HUDEP-2 (cell line): ENCODE data around the gene EPHA10.

Source experiments
- DNase-seq, 76 experiments: peaks; one replicate each; lab custom pipeline; 2025; ENCODE audit not compliant: unreplicated experiment in 76 of 76; lab: John Stamatoyannopoulos, UW

Gene EPHA10

GRCh38 chr1:37764888-37765441 is at the start of gene EPHA10:
TSS of gene EPHA10 (minus strand) at chr1:37765120. CDS start at chr1:37765066, 54 bp downstream.
- no peak for DNase-seq

DNA sequence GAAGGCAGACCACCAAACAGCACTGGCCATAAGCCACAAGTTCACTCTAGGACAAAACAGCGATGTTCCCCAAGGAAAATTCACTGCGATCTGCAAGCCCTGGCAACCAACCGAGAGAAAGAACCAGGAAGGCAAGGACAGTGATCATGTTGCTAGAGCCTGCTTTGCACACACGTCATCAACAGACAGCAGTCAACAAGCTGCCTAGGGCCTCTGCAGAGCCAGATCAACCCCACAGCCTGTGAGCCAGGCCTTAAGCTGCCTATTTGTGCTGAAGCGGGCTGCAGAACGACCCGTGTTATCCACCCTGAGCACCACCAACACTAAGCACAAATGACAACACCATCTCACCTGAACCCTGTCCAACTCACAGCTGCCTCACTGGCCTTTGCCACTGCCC is 49.3 kb upstream of the EPHA10 start:
- no peak for DNase-seq

DNA sequence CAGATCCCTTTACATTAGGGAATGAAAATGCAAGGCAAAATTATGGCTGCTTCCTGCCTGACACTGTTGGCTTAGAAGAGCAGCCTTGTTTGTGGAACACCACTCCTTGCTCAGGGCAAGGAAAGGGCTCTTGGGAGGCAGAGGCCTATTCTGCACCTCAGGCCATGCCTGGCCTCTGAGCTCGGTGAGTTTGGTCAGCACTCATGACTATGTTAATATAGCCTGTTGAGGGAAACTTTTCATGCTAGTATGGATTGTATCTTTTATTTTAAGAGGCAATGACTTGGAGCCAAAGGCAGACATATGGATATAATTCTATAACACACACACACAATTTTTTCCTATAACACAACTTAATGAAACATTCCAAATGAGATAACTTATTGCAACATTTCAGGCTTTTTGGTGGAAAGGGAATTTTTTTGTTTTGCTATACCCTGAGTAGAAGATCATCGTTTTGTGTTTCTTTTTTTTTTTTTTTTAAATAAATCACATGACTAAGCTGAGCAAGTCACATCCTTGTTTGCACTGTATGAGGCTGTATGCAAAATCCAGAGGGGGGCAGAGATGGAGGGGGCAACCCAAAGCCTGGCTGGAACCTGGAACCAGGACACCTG is 48.7 kb upstream of the EPHA10 start:
- no peak for DNase-seq

DNA sequence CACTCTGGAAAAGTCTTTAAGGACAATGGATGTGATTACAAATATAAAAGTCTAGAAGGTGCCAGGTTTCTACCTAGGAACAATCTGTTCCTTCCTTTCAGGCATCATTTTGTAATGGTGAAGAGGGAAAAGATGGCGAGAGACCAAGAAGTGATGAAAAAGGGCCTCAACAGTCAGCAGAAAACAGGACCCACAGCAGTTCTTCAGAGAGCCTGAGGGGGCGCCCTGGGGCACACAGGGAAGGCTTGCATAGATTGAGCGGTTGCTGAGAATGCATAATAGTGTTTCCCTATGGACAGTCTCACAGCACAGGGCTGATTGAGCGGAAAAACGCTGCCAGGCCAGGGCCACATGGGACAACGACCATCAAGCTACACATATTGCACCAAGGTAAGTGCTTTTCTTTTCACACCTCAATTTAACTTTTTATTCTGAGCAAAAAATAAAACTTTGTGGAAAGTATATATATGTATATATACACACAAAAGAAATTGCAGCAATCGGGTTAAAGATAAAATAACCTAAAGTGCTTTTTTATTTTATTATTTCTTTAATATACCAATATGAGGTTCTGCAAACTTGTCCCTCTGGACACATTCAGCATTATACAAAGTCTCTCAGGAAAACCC is 46.2 kb upstream of the EPHA10 start:
- peak in 66 of 76 experiments; percentile 5 to 77 (median 42) for DNase-seq

DNA sequence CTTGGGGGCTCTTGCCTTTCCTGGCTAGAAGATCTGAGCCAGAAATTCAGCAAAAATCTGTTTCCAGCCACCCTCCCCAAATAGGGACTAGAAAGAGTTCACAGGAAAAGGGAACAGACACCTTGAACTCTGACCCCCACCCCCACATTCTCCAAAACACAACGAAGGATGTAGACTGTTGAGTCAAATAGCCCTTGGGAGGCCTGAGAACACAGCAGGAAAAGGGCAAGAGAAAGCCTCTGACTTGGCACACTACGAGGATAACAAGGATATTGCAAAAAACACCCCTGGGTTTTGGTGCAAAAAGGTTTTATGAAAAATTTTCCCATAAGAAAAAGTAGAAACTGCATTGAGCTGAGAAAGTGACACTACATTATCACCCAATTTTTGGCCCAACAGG is 45.0 kb upstream of the EPHA10 start:
- no peak for DNase-seq

DNA sequence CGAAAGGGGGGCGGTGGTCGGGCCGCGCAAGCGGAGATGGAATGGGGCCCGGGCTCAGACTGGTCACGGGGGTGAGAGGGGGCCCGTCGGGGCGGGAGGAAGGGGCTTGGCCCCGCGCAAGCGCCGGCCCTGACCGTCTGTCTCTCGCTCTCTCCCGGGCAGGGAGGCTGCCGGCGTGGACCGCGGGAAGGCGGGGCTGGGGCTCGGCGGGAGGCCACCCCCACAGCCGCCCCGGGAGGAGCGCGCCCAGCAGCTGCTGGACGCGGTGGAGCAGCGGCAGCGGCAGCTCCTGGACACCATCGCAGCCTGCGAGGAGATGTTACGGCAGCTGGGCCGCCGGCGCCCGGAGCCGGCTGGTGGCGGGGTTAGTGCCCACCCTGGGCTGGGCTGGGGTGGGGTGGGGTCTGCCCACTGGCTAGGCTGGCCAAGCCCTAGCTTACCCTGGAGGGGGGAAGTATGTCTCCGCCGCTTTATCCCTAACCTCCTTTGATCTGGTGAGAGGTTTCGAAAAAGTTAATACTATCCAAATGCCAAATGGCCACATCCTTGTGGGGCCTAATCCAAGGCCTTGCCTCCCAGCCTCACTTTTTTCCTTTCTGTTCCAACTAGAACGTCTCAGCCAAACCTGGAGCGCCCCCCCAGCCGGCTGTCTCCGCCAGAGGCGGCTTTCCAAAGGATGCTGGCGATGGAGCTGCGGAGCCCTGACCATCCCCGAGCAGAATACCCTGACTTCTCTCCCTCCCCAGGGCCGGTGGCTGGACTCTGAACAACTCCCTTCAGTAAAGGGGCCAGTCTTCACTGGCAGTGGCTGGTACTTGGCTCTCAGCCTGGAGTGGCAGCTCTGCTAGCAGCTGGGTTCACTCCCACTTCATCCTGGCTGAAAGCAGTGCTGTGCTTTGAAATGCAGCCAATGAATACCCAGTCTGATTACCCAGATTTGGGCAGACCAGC is 43.7 kb upstream of the EPHA10 start:
- DNase-seq = peak in 72 of 76 experiments; percentile 11 to 80 (median 58)

GRCh38 chr1:37807555-37808368 is 42.8 kb upstream of the EPHA10 start, which contains the start of the genes C1orf122 and YRDC:
TSS of gene C1orf122 (plus strand) at chr1:37807790. CDS start at chr1:37808405, 615 bp downstream.
TSS of gene YRDC (minus strand) at chr1:37808208. CDS start at chr1:37808180, 28 bp downstream.
- peak in 73 of 76 experiments; percentile 32 to 89 (median 76) for DNase-seq

DNA sequence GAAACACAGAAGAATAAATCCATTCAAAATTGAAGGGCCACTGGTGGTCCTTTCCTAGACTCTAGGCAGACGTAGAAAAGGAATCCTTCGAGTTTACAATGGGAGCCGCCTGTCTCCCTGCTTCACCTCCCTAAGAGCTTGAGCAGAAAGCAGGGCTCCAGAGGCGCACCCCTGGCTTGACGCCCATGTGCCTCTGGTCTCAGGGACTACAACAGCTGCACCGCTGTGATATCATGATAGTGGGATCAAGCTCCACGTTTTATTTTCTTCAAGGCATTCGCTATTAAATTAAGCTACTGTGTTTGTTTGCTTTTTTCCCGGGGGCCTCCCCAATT is 42.3 kb upstream of the EPHA10 start:
- DNase-seq = peak in 62 of 76 experiments; percentile 4 to 73 (median 48)

DNA sequence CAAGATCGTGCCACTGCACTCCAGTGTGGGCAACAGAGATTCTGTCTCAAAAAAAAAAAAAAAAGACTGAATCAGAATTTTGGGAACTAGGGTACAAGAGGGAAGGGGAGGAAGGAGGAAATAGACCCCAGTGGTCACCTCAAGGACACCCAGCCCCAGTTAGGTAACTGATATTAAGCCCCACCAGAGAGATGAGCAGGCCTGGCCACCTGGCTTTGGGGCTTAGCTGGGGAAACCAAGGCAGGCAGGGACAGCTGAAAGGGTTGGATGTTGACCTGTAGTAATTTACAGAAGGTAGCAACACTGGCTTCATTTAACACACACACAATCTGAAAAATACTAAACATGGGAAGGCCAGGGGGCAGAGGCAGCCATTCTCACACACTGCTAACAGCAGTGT is 37.5 kb upstream of the EPHA10 start:
- DNase-seq = no peak

DNA sequence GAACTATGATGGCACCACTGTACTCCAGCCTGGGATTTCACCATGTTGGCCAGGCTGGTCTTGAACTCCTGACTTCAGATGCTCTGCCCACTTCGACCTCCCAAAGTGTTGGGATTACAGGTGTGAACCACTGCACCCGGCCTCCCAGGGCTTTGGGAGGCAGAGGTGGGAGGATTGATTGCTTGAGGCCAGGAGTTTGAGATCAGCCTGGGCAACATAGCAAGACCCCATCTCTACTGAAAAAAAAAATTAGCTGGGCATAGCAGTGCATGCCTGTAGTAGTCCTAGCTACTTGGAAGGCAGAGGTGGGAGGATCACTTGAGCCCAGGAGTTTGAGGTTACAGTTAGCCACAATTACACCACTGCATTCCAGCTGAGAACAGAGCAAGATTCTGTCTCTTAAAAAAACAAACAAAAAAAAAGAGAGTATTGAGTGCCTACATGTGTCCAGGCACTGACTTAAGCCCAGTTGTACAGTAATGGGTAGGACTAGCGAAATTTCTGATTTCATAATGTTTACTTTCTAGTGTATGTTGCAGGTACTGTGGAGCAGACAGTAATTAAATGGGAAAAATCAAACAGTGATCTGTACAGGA is 32.9 kb upstream of the EPHA10 start:
- no peak for DNase-seq

DNA sequence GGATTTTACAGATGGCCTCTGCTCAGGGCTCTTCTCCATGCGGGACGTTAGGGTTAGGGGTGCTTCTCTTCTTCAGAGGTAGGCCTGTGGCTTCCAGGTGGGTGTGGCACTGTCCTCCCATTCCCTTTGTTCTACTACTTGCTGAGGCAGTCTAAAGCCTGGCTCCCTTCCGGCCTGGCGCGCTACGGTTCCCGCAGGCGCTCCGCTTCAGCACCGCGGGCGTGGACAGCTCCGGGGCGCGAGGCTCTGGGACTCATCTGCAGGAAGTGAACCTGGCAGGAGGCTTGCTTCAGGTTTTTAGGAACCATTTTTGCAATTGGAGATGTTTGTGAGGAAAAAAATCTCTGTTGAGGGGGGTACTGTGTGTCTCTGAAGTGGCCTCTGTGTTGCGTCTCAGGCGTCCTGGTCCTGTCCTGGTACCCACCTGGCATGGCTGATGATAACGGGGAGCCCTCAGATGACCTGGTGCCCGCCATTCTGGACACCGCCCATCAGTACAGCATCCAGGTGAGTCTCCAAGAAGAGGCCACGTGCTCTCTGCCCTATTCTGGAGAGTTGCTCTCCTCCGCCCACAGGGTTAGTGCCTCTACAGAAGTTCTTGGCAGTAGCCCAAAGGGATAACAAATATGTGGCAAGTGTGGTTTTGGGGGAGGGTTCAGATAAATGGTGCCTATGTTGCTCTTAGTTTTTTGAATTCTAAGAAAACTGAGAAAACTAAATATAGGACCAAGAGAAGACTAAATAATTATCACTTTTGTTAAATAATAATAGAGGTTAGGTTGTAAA is 30.6 kb upstream of the EPHA10 start:
- peak in 49 of 76 experiments; percentile 3 to 74 (median 29) for DNase-seq

DNA sequence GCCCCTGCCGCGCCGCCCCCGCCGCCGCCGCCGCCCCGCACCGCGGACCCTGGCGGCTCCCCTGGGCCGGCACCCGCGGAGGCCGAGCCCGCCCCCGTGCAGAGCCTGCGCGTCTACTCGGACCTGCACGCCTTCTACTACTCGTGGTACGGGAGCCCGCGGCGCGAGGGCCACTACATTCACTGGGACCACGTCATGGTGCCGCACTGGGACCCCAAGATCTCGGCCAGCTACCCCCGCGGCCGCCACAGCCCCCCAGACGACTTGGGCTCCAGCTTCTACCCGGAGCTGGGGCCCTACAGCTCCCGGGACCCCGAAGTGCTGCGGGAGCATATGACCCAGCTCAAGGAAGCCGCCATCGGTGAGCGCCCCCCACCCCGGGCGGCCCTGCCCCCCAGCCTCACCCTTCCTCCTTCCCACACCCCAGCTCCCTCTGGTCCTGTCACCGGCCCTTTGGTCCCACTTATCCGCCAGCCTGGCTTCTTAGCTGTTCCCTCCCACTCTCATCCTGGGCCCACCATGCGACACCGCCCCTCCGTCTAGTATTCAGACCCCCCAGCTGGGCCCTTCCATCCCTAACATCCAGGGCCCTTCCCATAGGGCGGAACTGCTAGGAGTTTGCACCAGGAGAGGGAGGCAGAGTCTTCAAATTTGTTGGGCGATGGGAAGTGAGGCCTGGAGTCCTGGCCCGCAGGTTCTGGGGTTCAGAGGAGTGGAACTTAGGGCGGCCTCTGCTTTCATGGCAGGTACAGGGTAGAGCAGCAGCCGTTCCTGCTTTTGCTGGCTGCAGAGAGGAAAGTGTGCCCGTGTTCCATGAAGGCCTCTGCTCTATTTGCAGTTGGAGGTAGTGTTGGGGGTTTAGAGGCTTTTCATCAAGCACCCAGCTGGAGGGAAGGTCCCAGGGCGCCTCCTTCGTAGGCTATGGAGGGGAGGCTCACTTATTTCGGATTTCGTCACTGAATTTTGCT is 29.7 kb upstream of the EPHA10 start:
- DNase-seq = no peak

DNA sequence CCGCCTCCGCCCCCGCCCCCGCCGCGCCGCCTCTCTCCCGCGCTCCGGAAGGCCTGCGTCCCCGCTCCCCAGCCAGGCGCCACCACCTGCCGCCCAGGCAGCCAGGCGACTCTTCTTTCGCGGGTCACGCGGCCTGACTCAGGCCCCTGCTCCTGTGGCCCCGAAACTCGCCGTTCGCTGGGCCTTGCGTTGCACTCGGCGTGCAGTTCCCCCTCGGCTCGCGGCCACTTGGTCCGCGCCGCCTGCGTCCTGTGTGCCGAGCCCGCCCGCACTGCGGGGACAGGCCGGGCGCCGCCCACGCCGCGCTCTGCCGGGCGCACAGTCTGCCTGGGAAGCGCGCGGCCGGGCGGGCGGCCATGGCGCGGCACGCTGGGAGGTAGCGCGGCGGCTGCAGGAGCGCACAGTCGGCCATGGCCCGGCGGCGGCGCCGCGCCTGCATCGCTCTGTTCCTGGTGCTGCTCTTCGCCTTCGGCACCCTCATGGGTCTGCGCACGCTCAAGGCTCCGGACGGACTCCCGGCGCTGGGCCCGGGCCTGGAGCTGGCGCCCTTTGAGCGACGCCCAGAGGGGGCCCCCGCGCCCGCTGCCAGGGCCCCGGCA is 29.0 kb upstream of the EPHA10 start, which contains the start of gene MANEAL:
Gene MANEAL (plus strand): TSS at position 75 of the 599 bp plus-strand sequence. CDS start 336 bp downstream, at position 411.
- DNase-seq = peak in 52 of 76 experiments; percentile 7 to 64 (median 40)

GRCh38 chr1:37792943-37793686 is 28.2 kb upstream of the EPHA10 start:
- no peak for DNase-seq

DNA sequence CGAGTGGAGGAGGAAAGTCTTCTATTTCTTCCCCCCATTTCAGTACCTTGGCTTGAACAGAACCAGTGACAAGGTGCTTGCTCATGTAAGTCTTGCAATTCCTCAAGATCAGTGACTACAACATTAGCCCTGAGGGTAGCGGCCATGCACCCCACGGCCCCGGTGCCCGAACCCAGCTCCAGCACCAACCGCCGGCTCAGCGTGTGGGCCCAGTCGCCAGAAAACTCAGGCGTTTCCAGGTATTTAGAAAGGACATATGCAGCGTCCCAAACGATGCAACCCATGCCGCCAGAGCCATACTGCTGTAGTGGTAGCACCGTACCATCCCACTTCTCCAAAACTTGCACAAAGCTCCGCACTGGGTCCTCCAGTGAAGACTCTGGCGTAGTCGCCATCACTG is 17.6 kb upstream of the EPHA10 start:
- DNase-seq = no peak

DNA sequence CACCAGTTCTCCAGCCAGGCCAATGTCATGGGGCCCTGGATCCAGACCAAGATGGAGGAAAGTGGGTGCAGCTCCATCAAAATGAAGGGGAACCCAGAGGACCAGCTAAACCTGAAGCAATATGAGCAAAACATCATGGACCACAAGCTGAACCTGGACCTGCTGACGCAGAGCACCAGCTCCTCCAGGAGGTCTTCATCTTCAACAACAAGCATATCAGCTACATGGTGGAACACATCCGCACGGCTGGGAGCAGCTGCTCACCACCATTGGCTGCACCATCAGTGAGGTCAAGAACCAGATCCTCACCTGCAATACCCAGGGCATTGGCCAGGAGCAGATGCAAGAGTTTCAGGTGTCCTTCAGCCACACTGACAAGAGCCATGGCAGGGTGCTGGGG is 13.7 kb upstream of the EPHA10 start:
- no peak for DNase-seq
